Kidney glomerular epithelial cell (primary cell): ENCODE results near the gene KRTAP10-4.
"Not testable (repeated sequence)": the region's sequence is repeated elsewhere in the genome, so short reads cannot be mapped to it uniquely, and the experiment has no call there.

Experiments
- DNase-seq: peaks from one replicate; lab custom pipeline; 2025; lab: John Stamatoyannopoulos, UW

KRTAP10-4 gene

DNA sequence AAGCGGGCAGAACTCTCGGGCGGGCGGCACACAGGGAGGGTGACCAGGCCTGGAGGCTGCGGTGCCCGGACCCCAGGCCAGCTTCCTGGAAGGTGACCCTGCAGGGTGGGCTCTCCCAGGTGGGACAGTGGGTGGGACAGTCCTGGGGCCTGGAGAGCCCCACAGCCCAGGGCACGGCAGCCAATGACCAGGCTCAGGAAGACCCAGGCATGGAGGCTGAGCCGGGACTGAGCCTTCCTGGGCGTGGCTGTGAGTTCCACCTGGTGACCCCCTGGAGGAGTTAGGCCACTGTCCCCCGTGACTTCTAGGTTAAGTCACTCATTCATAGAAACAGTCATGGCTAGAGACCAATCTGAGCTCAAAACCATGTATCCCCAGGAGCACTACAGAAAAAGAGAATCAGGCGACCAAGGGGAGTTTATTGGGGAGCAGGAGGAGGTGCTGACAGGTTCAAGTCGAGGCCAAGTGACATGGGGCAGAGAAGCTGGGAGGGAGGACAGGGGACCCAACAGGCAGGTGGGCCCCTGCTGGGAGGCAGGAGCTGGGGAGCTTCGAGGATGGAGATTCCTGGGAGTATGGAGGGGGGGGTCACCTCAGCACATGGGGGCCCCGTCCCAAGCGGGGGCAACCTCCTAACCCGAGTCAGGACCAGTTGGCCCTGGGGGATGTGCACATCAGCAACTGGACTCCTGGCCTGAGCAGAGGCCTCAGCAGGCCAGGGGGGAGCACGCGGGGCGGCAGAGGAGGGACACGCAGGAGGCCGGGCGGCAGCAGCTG lies 5.7 kb downstream of the KRTAP10-4 start:
- no peak for DNase-seq

GRCh38 chr21:44579833-44580144 lies 6.3 kb downstream of the KRTAP10-4 start:
- DNase-seq: no peak

DNA sequence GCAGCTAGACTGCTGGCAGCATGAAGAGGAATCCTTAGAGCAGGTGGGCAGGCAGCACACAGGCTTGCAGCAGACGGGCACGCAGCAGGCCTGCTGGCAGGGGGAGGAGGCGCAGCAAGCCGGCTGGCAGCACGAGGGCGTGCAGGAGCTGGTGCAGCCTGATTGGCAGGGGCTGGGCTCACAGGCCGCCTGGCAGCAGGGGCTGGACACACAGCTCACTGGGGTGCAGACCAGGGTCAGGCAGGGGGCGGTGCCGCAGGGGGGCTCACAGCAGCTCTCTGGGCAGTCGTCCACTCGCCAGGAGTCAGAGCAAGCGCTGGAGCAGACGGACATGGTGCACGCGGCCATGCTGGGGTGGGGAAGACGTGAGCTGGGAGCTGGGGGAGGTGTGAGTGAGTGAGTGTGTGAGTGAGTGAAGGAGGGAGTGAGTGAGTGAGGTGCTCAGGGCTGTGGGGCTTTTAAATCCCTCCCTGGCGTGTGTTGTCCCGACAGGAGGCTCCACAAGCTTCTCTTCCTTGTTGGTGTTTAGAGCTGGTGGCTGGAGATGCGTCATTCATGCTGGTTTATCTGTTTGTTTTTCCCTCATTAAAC lies 6.8 kb downstream of the KRTAP10-4 start, which contains the start of gene KRTAP10-5:
Gene KRTAP10-5 (minus strand): TSS at position 374 of the 591 bp plus-strand sequence. CDS start 26 bp downstream, at position 348.
- DNase-seq: not testable (repeated sequence)

GRCh38 chr21:44581158-44581557 lies 7.6 kb downstream of the KRTAP10-4 start:
- DNase-seq: no peak

DNA sequence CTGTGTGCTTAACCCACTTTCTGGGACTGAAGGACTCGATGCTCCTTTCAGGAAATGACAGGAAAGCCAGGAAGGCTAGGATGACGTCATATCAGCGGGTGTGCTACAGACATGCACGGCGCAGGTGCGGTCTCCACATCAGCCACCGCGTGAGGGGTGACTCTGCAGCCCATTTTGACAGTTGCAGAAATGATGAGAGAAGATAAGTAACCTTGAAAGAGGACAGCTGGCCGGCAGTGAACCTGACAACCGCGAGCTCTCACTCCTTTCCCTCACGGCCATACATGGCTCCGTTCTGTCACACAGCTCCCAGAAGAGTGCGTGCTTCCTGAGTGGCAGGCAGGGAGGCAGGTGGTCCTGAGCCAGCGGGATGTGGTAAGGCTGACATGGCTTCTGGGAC lies 8.5 kb downstream of the KRTAP10-4 start:
- DNase-seq: no peak

GRCh38 chr21:44583089-44583799 lies 9.7 kb downstream of the KRTAP10-4 start:
- DNase-seq: no peak

DNA sequence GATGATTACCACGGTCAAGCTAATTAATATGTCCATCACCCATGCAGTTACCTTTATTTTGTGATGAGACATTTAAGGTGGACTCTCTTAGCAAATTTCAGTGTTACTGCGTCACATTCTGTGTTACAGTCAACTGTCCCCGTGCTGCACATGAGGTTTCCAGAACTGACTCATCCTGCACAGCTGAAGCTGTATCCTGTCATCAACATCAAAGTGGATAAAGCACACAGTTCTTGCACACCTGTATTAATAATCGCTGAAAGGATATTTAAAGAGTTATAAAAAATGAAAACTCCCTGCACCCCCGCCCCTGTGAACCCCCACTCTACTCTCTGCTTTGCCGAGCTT lies 10.2 kb downstream of the KRTAP10-4 start:
- DNase-seq: no peak

- no peak for DNase-seq
These were observed 12.4 kb downstream of the KRTAP10-4 start for GRCh38 chr21:44585892-44586291.

- DNase-seq: no peak
These were observed 15.6 kb downstream of the KRTAP10-4 start for GRCh38 chr21:44589094-44589493.

- no peak for DNase-seq
These were observed 16.2 kb downstream of the KRTAP10-4 start for GRCh38 chr21:44589586-44590305.

DNA sequence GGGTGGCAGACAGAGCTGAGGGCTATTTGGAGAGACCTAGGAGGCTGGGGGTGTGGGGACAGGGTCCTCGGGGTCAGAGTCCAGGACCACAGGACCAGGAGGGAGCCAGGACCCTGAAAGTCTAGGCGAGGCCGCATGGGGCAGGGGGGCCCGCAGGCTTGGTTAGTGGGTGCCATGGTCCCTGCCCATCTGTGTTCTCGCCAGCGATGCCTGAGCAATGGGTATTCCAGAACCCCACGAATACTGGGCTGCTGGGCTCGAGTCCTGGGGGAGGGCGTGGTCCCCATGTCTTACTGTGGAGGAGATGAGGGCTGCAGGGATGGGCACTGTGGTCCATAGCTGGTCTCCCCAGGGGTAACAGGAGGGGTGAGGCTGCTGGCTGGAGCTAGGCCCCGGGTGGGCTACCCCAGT lies 16.8 kb downstream of the KRTAP10-4 start:
- DNase-seq: no peak

- DNase-seq: not testable (repeated sequence)
These were observed 17.6 kb downstream of the KRTAP10-4 start for GRCh38 chr21:44590897-44591800.

DNA sequence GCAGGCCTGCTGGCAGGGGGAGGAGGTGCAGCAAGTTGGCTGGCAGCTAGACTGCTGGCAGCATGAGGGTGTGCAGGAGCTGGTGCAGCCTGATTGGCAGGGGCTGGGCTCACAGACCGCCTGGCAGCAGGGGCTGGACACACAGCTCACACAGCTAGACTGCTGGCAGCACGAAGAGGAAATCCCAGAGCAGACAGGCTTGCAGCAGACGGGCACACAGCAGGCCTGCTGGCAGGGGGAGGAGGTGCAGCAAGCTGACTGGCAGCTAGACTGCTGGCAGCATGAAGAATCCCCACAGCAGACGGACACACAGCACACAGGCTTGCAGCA lies 18.2 kb downstream of the KRTAP10-4 start:
- DNase-seq: not testable (repeated sequence)

GRCh38 chr21:44592446-44593311 lies 19.1 kb downstream of the KRTAP10-4 start, which contains the start of gene KRTAP10-6:
Gene KRTAP10-6 (minus strand): TSS chr21:44592505. CDS start chr21:44592484, 21 bp downstream.
- DNase-seq: no peak

DNA sequence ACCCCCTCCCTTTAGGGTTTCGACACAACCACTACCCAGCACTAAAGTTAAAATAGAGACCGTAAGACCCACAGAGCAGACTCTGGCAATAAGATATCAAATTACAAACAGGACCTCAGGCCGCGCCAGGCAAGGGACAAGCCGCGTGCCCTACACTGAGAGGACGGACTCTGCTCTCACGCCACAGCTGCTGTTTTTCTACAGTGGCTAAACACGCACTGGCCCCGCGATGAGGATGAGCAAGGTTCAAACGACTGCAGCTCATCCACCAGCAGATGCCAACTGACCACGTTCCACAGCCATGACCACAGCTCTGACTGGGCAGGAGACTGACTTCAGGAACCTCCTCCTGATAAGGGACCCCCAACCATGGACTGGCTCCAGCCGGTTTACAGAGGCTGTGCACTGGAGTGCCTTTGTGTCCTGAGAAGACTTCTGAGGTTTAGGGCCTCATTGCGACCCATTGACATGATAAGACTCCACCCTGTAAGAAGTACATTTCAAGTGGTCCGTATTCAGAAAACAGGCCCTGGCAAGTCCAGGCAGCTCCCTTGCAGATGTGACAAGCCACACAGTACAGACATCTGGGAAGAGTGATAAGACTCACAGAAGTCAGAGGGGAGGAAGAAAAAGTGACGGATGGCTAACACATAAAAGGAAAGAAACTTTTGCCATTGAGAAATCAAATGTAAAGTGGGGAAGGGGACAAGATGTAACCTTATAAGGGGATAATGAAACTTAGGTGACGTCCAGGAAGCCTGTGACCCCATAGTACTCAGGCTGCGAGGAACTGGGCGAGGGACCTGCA lies 20.3 kb downstream of the KRTAP10-4 start:
- DNase-seq: no peak

- no peak for DNase-seq
These were observed 20.9 kb downstream of the KRTAP10-4 start for GRCh38 chr21:44594406-44594916.

DNA sequence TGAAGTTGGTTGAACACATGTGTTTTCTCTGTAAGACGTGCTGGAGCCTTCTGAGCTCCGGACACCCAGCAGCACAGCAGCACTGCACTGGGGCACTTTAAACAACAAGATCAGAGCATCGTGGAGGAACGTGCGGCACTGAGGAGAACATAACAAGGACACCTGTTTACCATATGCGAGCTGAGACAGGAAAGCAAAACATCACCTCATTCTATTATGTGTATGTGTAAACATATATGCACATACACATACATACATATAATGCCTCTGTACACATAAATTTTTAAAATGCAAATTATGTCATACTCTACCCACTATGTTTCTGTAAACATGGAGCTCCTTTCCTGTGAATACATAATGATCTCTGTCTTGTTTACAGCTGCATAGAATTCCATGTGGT lies 22.0 kb downstream of the KRTAP10-4 start:
- DNase-seq: no peak

GRCh38 chr21:44596068-44596725 lies 22.7 kb downstream of the KRTAP10-4 start:
- DNase-seq: peak; percentile 59

DNA sequence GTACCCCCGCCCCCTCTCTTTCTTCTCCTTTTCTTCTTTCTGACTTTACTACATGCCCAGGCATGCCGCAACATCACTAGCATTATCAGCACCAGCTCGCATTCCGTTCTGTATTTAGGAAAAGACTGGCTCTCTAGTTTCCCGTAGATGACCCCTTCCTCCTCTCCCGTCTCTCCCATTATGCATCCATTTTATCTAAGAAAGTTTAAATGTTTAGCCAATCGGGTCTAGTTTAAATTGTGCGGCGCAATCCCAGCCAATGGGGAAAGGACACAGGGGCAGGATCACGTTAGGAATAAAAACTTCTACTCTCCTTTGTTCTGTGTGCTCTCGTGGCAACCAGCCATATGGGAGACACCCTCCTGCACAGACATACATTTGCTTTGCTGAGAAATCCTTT lies 24.5 kb downstream of the KRTAP10-4 start:
- no peak for DNase-seq
